Kidney epithelial cell (primary cell): ENCODE measurements around the gene GMNC. TPM values are rescaled to one million over a fixed set of nuclear protein-coding genes. Genes with fewer than 3 reads are reported as not detected.

Experiments
- DNase-seq: peaks from one replicate; pipeline ENCODE4 v3.0.0-alpha.2; 2010; ENCODE audit warnings: low read depth
- H3K27me3 ChIP-seq: 2 replicates; pipeline ENCODE4 v1.6.0; 2011; ENCODE audit warnings: low read length; ENCODE audit not compliant: control insufficient read depth, insufficient read depth
- H3K36me3 ChIP-seq: 2 replicates; pipeline ENCODE4 v1.5.1; 2011; ENCODE audit warnings: low read length; ENCODE audit not compliant: control insufficient read depth, insufficient read depth
- H3K4me3 ChIP-seq: 2 replicates; pipeline ENCODE4 v1.5.1; 2011; ENCODE audit warnings: low read depth, mild to moderate bottlenecking, control low read depth, low read length
- total RNA-seq: library from RNA; depleted of rRNA; stranded (reverse); fragments of >200 nt; gene quantifications from 2 replicates; pipeline ENCODE4 v1.2.3, GENCODE V29; 2015
- TF ChIP-seq, protein P1 (sequence below): IDR thresholded peaks from 2 replicates; pipeline ENCODE4 v1.5.1; 2011; ENCODE audit warnings: mild to moderate bottlenecking, moderate library complexity, low read length, control low read depth, inconsistent platforms; ENCODE audit not compliant: insufficient read depth, poor library complexity, severe bottlenecking

GMNC gene
- total RNA-seq, 1 donor from 2014 or later = 0.38 TPM

DNA sequence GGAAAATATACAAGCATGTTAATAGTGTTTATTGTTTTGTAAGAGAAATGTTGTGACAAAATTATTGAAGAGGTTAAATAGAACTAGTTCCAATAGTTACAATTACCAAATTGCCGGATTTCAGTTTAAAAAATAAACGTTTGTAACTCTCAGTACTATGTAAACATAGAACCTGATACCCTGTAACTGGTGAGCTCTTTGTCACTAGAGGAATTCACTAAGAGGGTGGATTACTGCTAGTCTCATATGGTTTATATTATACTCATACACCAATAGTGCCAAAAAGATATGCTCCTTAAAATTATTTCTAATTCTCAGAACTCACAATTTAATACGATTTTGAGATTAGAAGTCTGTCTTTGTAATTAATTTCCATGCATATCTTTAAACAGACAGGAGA lies 7.6 kb upstream of the GMNC start:
- no peaks in the 10 kb centered on the region for H3K27me3 ChIP-seq
- no peak for DNase-seq
- H3K4me3 ChIP-seq = no peak overlapping the region
- TF ChIP-seq, protein P1, sequence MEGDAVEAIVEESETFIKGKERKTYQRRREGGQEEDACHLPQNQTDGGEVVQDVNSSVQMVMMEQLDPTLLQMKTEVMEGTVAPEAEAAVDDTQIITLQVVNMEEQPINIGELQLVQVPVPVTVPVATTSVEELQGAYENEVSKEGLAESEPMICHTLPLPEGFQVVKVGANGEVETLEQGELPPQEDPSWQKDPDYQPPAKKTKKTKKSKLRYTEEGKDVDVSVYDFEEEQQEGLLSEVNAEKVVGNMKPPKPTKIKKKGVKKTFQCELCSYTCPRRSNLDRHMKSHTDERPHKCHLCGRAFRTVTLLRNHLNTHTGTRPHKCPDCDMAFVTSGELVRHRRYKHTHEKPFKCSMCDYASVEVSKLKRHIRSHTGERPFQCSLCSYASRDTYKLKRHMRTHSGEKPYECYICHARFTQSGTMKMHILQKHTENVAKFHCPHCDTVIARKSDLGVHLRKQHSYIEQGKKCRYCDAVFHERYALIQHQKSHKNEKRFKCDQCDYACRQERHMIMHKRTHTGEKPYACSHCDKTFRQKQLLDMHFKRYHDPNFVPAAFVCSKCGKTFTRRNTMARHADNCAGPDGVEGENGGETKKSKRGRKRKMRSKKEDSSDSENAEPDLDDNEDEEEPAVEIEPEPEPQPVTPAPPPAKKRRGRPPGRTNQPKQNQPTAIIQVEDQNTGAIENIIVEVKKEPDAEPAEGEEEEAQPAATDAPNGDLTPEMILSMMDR = no peak
- H3K36me3 ChIP-seq = no peaks in the 10 kb centered on the region

DNA sequence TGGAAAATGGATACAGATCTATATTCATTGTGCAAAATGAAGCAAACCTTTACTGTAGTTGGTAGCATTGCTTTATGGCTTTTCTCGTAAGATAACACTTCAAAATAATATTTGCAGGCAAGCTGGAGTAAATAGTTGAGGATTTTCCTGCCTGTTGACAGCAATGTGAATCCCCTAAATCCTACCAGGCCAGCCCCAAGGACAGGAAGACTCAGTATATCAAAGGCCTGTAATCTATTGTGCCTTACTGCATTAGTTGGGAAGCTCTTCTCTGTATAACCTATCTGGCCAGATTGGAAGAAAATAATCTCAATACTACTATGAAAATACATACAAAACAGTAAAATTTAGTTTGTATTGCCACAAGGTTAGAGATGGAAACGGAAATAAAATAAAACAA lies 4.6 kb upstream of the GMNC start:
- no peak for DNase-seq
- Histone ChIP-seq H3K4me3 (no peak overlapping the region), H3K36me3 (no peaks in the 10 kb centered on the region), H3K27me3 (no peaks in the 10 kb centered on the region)
- TF ChIP-seq, protein P1 = no peak

DNA sequence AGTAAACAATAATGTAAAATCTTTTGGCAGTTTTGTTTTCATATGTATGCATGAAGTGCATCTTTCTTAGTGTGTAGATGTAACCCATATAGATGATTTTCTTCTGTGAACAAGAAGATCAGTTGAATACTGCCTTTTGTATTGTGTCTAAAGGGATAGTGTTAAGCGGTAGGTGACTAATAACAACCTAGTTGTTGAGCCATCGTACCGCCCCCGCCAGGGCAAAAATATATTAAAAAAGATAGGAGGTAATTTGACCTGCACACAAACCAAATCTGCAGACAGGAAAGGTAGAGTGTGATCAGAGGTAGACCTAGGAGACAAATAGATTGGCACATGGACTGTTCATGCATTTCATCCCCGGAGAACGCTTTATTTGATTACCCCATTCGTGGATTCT lies 3.3 kb upstream of the GMNC start:
- H3K4me3 ChIP-seq = no peak overlapping the region

DNA sequence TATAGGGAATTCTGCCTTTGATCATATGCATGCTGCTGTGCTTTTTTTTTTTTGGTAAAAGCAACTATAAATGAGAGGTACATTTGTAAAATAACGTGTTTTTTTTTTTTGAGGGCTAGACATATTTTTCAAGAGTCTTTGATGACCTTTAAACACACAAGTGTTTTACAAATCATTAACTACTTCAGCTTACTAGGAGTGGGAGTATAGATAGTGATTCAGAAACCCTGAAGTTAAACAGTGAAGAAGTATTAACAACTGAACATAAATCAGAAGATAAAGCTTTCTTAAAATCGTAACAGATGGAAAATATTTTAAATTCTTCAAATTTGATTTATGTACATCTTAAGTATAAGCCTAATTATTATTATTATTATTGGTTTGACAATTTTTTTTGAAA lies 2.9 kb upstream of the GMNC start:
- Histone ChIP-seq H3K27me3 (no peaks in the 10 kb centered on the region), H3K4me3 (no peak overlapping the region), H3K36me3 (no peaks in the 10 kb centered on the region)
- TF ChIP-seq, protein P1 = no peak
- DNase-seq = no peak

More for the DNA sequence above, 3.3 kb upstream of the GMNC start:
- Histone ChIP-seq H3K27me3 (no peaks in the 10 kb centered on the region), H3K36me3 (no peaks in the 10 kb centered on the region)
- TF ChIP-seq, protein P1 = peak; percentile 37
- DNase-seq = no peak

DNA sequence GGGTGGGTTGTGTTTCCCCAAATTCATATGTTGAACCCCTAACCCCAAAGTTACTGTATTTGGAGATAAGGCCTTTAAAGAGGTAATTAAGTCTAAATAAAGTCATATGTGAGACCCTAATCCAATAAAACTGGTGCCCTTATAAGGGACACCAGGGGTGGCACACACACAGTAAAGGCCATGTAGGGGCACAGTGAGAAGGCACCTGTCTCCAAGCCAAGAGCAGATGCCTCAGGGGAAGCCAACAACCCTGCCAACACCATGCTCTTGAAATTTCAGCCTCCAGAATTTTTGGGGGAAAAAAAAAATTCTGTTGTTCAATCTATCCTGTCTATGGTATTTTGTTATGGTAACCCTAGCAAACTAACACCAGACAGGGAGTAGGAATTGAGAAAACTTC lies 1.5 kb upstream of the GMNC start:
- TF ChIP-seq, protein P1 = no peak
- no peak for DNase-seq
- no peaks in the 10 kb centered on the region for H3K27me3 ChIP-seq
- H3K36me3 ChIP-seq = no peaks in the 10 kb centered on the region
- no peak overlapping the region for H3K4me3 ChIP-seq

DNA sequence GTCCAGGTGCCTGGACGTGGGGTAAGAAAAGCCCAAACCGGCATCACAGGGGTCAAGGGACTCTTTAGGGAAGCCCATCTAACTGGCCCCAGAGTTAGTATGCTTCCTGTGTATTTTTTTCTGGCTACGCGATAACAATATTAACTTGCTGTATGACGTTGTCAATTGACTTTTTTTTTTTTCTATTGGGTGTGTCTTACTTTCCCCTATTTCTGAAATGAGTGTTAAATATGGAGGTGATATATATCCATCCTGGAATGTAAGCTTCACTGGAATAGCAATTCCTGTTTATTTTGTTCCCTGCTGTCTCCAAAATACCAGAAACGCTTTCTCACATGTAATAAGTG lies 598 bp upstream of the GMNC start:
- H3K27me3 ChIP-seq = no peaks in the 10 kb centered on the region
- peak overlapping the region; percentile 81 for H3K4me3 ChIP-seq
- DNase-seq = no peak
- TF ChIP-seq, protein P1 = no peak
- no peaks in the 10 kb centered on the region for H3K36me3 ChIP-seq
